HepG2 (cell line): ENCODE measurements around the gene PLCL2. TPM values are rescaled to one million over a fixed set of nuclear protein-coding genes. Genes with fewer than 3 reads are reported as not detected.

Experiments used
- ATAC-seq: fragments of 200-7000 bp; cut with Tn5 transposase; 3 replicates; pipeline ENCODE4 v1.9.1; 2020; ENCODE audit warnings: mild to moderate bottlenecking, moderate library complexity
- BruUV-seq: library from RNA; stranded (reverse); fragments of 400-500 nt; replicated peaks from 2 replicates; lab custom pipeline; 2021; lab: Mats Ljungman, UMichigan
- CTCF ChIA-PET: fragments of 300-600 bp; formaldehyde crosslinking; extraction: SDS; loops from one replicate; lab custom pipeline; 2021; ENCODE audit warnings: low total read pairs, inconsistent platforms, low intra/inter-chr PET ratio; lab: Yijun Ruan, JAX
- POLR2A ChIA-PET: fragments of 350-600 bp; sonication (Branson Sonifier 250); formaldehyde crosslinking; loops from one replicate; lab custom pipeline; 2020; ENCODE audit warnings: antibody characterized with exemption, inconsistent platforms; lab: Yijun Ruan, JAX
- DNase-seq: peaks from one replicate; pipeline ENCODE4 v3.0.0-alpha.2; 2015; ENCODE audit warnings: low spot score
- FAIRE-seq: peaks from 3 replicates; lab custom pipeline; 2011; peaks lifted over from hg19 to GRCh38; lab: Jason Lieb, UNC
- H2AFZ ChIP-seq: one replicate; pipeline ENCODE4 v1.6.1; 2011; ENCODE audit warnings: low read length, inconsistent platforms
- H3K27ac ChIP-seq: fragments of 300-600 bp; 3 replicates; pipeline ENCODE4 v1.8.0; 2011; ENCODE audit warnings: mixed run types, mild to moderate bottlenecking, mixed read lengths, low read length, inconsistent platforms; ENCODE audit not compliant: insufficient read depth; ENCODE audit errors: extremely low read length
- H3K27me3 ChIP-seq, 2 experiments: fragments of 200-600 bp in 1 of 2; 2 replicates in 1 of 2; 3 replicates in 1 of 2; pipeline versions ENCODE4 v1.6.0 to v1.8.0; 2011; ENCODE audit warnings: low read length in 2 of 2, mild to moderate bottlenecking in 2 of 2, moderate library complexity in 2 of 2, inconsistent platforms in 1 of 2; ENCODE audit not compliant: insufficient read depth in 2 of 2, control insufficient read depth in 1 of 2
- H3K36me3 ChIP-seq, 2 experiments: fragments of 200-600 bp in 1 of 2; replicated peaks in 1 of 2; 2 replicates in 1 of 2; 3 replicates in 1 of 2; pipeline versions ENCODE4 v1.5.1 to v1.8.0; 2011; ENCODE audit warnings: low read length in 2 of 2, inconsistent platforms in 1 of 2; ENCODE audit not compliant: insufficient read depth in 2 of 2, control insufficient read depth in 1 of 2
- H3K4me1 ChIP-seq: 2 replicates; pipeline ENCODE4 v1.5.1; 2012; ENCODE audit warnings: low read length, inconsistent platforms; ENCODE audit not compliant: insufficient read depth
- H3K4me2 ChIP-seq: 2 replicates; pipeline ENCODE4 v1.6.0; 2011; ENCODE audit warnings: low read depth, low read length, inconsistent platforms
- H3K4me3 ChIP-seq, 3 experiments: fragments of 200-600 bp in 1 of 3; sonication (generic), shearing (Covaris generic) in 1 of 3; replicated peaks in 1 of 3; 2 replicates each; pipeline ENCODE4 v1.5.1; 2011 to 2016; ENCODE audit warnings: low read length in 3 of 3, inconsistent platforms in 2 of 3, low read depth in 2 of 3, mild to moderate bottlenecking in 2 of 3, control low read depth in 1 of 3, mixed read lengths in 1 of 3; ENCODE audit not compliant: insufficient read depth in 1 of 3
- H3K79me2 ChIP-seq: one replicate; pipeline ENCODE4 v1.6.1; 2011; ENCODE audit warnings: low read length, inconsistent platforms; ENCODE audit not compliant: insufficient read depth
- H3K9ac ChIP-seq: 2 replicates; pipeline ENCODE4 v1.6.0; 2011; ENCODE audit warnings: mild to moderate bottlenecking, low read depth, low read length, inconsistent platforms; ENCODE audit not compliant: insufficient read depth
- H3K9me3 ChIP-seq: 2 replicates; pipeline ENCODE4 v1.5.1; 2012; ENCODE audit warnings: mild to moderate bottlenecking, low read length
- H4K20me1 ChIP-seq: 2 replicates; pipeline ENCODE4 v1.6.0; 2011; ENCODE audit warnings: inconsistent platforms, mild to moderate bottlenecking, low read length, moderate library complexity; ENCODE audit not compliant: insufficient read depth
- DDIT3 ChIP-seq: sonication (generic); formaldehyde crosslinking; IDR thresholded peaks from 2 replicates; pipeline ENCODE4 v1.4.0; 2020; ENCODE audit warnings: mild to moderate bottlenecking, missing genetic modification reagents
- GMEB2 ChIP-seq: IDR thresholded peaks from 2 replicates; pipeline ENCODE4 v1.6.1; 2016; ENCODE audit warnings: missing biosample characterization, missing genetic modification reagents, low read depth
- GPN1 ChIP-seq: sonication (generic); formaldehyde crosslinking; IDR thresholded peaks from 2 replicates; pipeline ENCODE4 v1.5.1; 2020; ENCODE audit warnings: missing genetic modification reagents, borderline replicate concordance
- JARID2 ChIP-seq: sonication (generic); formaldehyde crosslinking; IDR thresholded peaks from 2 replicates; pipeline ENCODE4 v1.8.1; 2023; ENCODE audit warnings: missing genetic modification reagents, inconsistent platforms; ENCODE audit not compliant: insufficient replicate concordance
- MEF2D ChIP-seq: sonication (generic); formaldehyde crosslinking; IDR thresholded peaks from 2 replicates; pipeline ENCODE4 v1.5.1; 2020; ENCODE audit warnings: mild to moderate bottlenecking, missing genetic modification reagents
- NKX3-1 ChIP-seq: sonication (generic); formaldehyde crosslinking; IDR thresholded peaks from 2 replicates; pipeline ENCODE4 v1.5.0; 2020; ENCODE audit warnings: missing genetic modification reagents
- STAG1 ChIP-seq: sonication (generic); formaldehyde crosslinking; IDR thresholded peaks from 2 replicates; pipeline ENCODE4 v1.4.0; 2020; ENCODE audit warnings: missing genetic modification reagents
- SUZ12 ChIP-seq: fragments of 150-350 bp; IDR thresholded peaks from 2 replicates; pipeline ENCODE4 v1.6.1; 2014; ENCODE audit warnings: low read depth, low read length
- SYNCRIP ChIP-seq: fragments of 200-400 bp; formaldehyde crosslinking; IDR thresholded peaks from 2 replicates; pipeline ENCODE4 v1.6.1; 2018; ENCODE audit warnings: mild to moderate bottlenecking, low read depth, low read length; ENCODE audit not compliant: insufficient read depth
- TBX3 ChIP-seq: fragments of 450-650 bp; IDR thresholded peaks from 2 replicates; pipeline ENCODE4 v1.6.1; 2017; ENCODE audit warnings: antibody characterized with exemption, mild to moderate bottlenecking, inconsistent platforms, borderline replicate concordance
- XBP1 ChIP-seq: sonication (generic); formaldehyde crosslinking; IDR thresholded peaks from 2 replicates; pipeline ENCODE4 v1.5.0; 2020; ENCODE audit warnings: missing genetic modification reagents
- ZBTB20 ChIP-seq: sonication (generic); formaldehyde crosslinking; IDR thresholded peaks from 2 replicates; pipeline ENCODE4 v1.8.1; 2023; ENCODE audit warnings: missing genetic modification reagents, low read depth, mild to moderate bottlenecking, borderline replicate concordance
- ZFP41 ChIP-seq: sonication (generic); formaldehyde crosslinking; IDR thresholded peaks from 2 replicates; pipeline ENCODE4 v1.4.0; 2020; ENCODE audit warnings: mild to moderate bottlenecking, missing genetic modification reagents, borderline replicate concordance
- ZNF282 ChIP-seq: fragments of 450-650 bp; IDR thresholded peaks from 2 replicates; pipeline ENCODE4 v1.6.1; 2018; ENCODE audit not compliant: partially characterized antibody
- ZNF383 ChIP-seq: sonication (generic); formaldehyde crosslinking; IDR thresholded peaks from 2 replicates; pipeline ENCODE4 v1.4.0; 2020; ENCODE audit warnings: missing genetic modification reagents, mild to moderate bottlenecking, borderline replicate concordance
- ZNF496 ChIP-seq: sonication (generic); formaldehyde crosslinking; IDR thresholded peaks from 2 replicates; pipeline ENCODE4 v1.8.1; 2023; ENCODE audit warnings: mild to moderate bottlenecking, moderate library complexity, missing genetic modification reagents; ENCODE audit not compliant: insufficient replicate concordance
- ZNF766 ChIP-seq: sonication (generic); formaldehyde crosslinking; IDR thresholded peaks from 2 replicates; pipeline ENCODE4 v1.5.0; 2020; ENCODE audit warnings: missing genetic modification reagents, borderline replicate concordance
- ZNF770 ChIP-seq: sonication (generic); formaldehyde crosslinking; IDR thresholded peaks from 2 replicates; pipeline ENCODE4 v1.5.0; 2020; ENCODE audit warnings: mild to moderate bottlenecking, missing genetic modification reagents
- ZNF83 ChIP-seq: sonication (generic); formaldehyde crosslinking; IDR thresholded peaks from 2 replicates; pipeline ENCODE4 v1.4.0; 2020; ENCODE audit warnings: missing genetic modification reagents, mild to moderate bottlenecking, borderline replicate concordance
- WGBS: methylation state at CpG from one replicate; pipeline ENCODE4 v1.1.6; 2017; ENCODE audit warnings: low lambda C conversion rate; 5-methylcytosine and 5-hydroxymethylcytosine counted together
- in situ Hi-C: cut with HindIII; loops from 2 replicates; pipeline ENCODE4 v1.10.0; 2017; ENCODE audit warnings: low pct_unique_long_range_greater_than_20kb; ENCODE audit not compliant: extremely low pct_ligation_motif_present
- intact Hi-C: fragments of 100-400 bp; cut with micrococcal nuclease; formaldehyde crosslinking; loops from one replicate; pipeline ENCODE4 v1.10.0; 2022; ENCODE audit not compliant: unreplicated experiment
- polyA plus RNA-seq, 8 experiments: library from polyadenylated mRNA; depleted of rRNA in 3 of 8; stranded (reverse) in 7 of 8; unstranded in 1 of 8; fragments of >200 nt; fragmentation: Illumina TruSeq in 4 of 8; extraction: Trizol in 4 of 8; gene quantifications; 2 replicates each; pipeline versions ENCODE4 v1.2.1 to v1.2.3, GENCODE V29; 2011 to 2016; ENCODE audit warnings: low read depth in 4 of 8, missing spikeins in 1 of 8, mixed read lengths in 1 of 8; ENCODE audit not compliant: insufficient read depth in 1 of 8
- total RNA-seq, 5 experiments: library from RNA; depleted of rRNA; stranded (reverse); fragments of >200 nt; fragmentation: Illumina TruSeq; extraction: Trizol; gene quantifications; 2 replicates each; pipeline ENCODE4 v1.2.3, GENCODE V29; 2016; ENCODE audit warnings: low read depth in 1 of 5

PLCL2 gene
- total and polyA plus RNA-seq, 2 of the 13 experiments (the other 11 are each of a cell fraction or from before 2014, with no cell fraction given): not detected

- CTCF ChIA-PET: no interaction called here
- ATAC-seq: no peak
- Histone ChIP-seq H4K20me1 (no peaks in the 10 kb centered on the region), H3K4me1 (no peaks in the 10 kb centered on the region), H3K9ac (no peak overlapping the region), H3K4me3 (no peak overlapping the region), H3K36me3 (no peaks in the 10 kb centered on the region), H3K4me2 (no peak overlapping the region), H3K27me3 (no peaks in the 10 kb centered on the region), H3K9me3 (no peaks in the 10 kb centered on the region), H2AFZ (no peak overlapping the region), H3K27ac (no peak overlapping the region), H3K79me2 (no peaks in the 10 kb centered on the region)
- in situ Hi-C loops (loop anchor here (25.0 kb wide), 1 partner anchor 427 kb away; the partner anchor contains the start of gene DAZL), intact Hi-C loops (no loop called here)
- 0% methylated on average over 2 of the region's 2 CpGs for WGBS
- no peak for TF ChIP-seq ZNF383 (CRISPR knock-in tag)
- no peak for TF ChIP-seq ZNF83 (CRISPR knock-in tag)
- TF ChIP-seq SYNCRIP: no peak
- no peak for TF ChIP-seq ZNF496 (CRISPR knock-in tag)
- TF ChIP-seq ZNF282: no peak
- TF ChIP-seq DDIT3 (CRISPR knock-in tag): no peak
- TF ChIP-seq TBX3: no peak
- TF ChIP-seq ZFP41 (CRISPR knock-in tag): no peak
- TF ChIP-seq NKX3-1 (CRISPR knock-in tag): no peak
- TF ChIP-seq ZNF770 (CRISPR knock-in tag): no peak
- TF ChIP-seq SUZ12: no peak
- no peak for TF ChIP-seq ZNF766 (CRISPR knock-in tag)
- no peak for TF ChIP-seq GPN1 (CRISPR knock-in tag)
- no peak for TF ChIP-seq GMEB2 (CRISPR knock-in tag)
- TF ChIP-seq MEF2D: no peak
- no peak for TF ChIP-seq ZBTB20 (CRISPR knock-in tag)
- no peak for TF ChIP-seq XBP1 (CRISPR knock-in tag)
- TF ChIP-seq STAG1 (CRISPR knock-in tag): no peak
- no peak for TF ChIP-seq JARID2
- POLR2A ChIA-PET: no interaction called here
- no TSS peak for BruUV-seq
- no peak for FAIRE-seq
- no peak for DNase-seq
Observed at GRCh38 chr3:17039594-17039993, 154.8 kb downstream of the PLCL2 start.
